GM12873 (cell line): ENCODE results near the gene MRNIP.

Source experiments
- TF ChIP-seq, protein P1 (sequence below): IDR thresholded peaks from 2 replicates; pipeline ENCODE4 v1.5.1; 2012; ENCODE audit warnings: low read depth, mild to moderate bottlenecking, moderate library complexity, low read length, control low read depth; ENCODE audit not compliant: insufficient read depth; ENCODE audit errors: missing control alignments

Gene MRNIP

GRCh38 chr5:179833709-179834070, 24.9 kb downstream of the MRNIP start:
- TF ChIP-seq, protein P1, sequence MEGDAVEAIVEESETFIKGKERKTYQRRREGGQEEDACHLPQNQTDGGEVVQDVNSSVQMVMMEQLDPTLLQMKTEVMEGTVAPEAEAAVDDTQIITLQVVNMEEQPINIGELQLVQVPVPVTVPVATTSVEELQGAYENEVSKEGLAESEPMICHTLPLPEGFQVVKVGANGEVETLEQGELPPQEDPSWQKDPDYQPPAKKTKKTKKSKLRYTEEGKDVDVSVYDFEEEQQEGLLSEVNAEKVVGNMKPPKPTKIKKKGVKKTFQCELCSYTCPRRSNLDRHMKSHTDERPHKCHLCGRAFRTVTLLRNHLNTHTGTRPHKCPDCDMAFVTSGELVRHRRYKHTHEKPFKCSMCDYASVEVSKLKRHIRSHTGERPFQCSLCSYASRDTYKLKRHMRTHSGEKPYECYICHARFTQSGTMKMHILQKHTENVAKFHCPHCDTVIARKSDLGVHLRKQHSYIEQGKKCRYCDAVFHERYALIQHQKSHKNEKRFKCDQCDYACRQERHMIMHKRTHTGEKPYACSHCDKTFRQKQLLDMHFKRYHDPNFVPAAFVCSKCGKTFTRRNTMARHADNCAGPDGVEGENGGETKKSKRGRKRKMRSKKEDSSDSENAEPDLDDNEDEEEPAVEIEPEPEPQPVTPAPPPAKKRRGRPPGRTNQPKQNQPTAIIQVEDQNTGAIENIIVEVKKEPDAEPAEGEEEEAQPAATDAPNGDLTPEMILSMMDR, result no peak

DNA sequence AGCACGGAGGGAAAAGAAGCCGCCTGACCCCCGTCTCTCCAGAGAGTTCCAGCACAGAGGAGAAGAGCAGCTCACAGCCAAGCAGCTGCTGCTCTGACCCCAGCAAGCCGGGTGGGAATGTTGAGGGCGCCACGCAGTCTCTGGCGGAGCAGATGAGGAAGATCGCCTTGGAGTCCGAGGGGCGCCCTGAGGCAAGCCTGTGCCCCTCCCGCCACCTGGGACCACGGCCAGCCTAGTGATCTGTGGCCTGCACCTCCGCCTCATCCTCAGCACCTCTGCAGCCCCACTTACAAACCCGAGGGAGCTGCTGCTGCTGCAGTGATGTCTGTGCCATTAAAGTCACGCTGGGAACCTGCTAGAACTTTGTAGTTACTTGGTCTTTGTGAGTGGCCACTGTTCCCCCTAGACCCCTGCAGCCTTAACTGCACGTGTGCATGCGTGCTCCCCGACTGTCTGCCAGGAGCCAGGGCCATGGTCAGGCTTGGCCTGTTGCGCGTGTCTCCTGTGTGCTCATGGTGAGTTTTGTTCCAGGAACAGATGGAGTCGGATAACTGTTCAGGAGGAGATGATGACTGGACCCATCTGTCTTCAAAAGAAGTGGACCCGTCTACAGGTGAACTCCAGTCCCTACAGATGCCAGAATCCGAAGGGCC, 25.4 kb downstream of the MRNIP start:
- TF ChIP-seq, protein P1, result no peak

DNA sequence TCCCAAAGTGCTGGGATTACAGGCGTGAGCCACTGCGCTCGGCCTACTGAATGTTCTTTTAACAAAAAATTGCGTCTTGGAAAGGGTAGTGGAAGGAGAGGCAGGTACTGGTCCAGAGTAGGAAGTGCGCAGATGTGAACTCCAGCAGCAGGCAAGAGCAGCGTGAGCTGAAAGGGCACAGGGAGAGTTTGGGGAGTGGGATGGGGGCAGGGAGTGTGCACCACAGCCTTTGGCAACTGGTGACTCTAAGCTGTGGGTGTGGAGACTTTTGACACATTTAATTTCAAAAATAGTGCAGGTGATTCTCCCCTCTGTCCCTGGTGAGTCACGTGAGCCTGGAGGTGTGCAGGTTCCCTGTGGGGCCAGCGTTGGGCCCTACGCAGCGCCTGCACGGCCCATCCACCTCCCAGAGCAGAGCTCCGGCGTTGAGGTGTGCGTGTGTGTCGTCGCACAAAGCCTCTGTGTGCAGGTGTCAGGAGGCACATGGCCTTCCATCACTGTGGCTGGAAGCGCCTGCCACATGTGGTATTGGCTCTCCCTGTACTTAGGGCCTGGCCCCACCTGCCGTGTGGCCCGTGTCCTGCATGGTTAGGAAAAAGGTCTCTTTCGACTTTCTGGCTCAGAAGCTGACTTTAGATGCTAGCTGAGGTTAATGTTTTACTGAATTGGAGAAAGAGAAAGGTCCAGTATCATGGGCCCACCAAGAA, 26.4 kb downstream of the MRNIP start:
- TF ChIP-seq, protein P1, result no peak

DNA sequence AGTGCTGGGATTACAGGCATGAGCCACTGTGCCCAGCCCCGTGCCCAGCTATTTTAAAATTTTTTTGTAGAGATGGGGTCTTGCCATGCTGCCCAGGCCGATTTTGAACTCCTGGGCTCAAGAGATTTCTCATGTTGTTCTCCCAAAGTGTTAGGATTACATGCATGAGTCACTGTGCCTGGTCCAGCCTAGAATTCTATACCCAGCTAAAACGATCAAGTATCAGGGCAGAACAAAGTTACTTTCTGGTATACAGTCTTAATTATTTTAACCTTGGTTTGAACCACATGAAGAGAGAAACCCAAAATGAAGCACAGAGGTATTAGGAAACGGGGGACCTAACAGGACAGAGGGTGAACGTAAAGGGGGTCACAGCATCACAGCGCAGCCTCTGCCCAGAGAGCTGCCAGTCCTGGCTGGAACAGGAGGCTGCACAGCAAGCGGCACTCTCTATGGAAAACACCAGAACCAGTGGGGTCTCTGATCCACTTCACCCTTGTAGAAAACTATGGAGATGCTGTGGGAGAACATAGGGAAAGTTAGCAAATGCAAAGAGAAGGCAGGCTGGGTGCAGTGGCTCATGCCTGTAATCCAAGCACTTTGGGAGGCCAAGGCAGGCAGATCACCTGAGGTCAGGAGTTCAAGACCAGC, 27.7 kb downstream of the MRNIP start:
- TF ChIP-seq, protein P1, result no peak

DNA sequence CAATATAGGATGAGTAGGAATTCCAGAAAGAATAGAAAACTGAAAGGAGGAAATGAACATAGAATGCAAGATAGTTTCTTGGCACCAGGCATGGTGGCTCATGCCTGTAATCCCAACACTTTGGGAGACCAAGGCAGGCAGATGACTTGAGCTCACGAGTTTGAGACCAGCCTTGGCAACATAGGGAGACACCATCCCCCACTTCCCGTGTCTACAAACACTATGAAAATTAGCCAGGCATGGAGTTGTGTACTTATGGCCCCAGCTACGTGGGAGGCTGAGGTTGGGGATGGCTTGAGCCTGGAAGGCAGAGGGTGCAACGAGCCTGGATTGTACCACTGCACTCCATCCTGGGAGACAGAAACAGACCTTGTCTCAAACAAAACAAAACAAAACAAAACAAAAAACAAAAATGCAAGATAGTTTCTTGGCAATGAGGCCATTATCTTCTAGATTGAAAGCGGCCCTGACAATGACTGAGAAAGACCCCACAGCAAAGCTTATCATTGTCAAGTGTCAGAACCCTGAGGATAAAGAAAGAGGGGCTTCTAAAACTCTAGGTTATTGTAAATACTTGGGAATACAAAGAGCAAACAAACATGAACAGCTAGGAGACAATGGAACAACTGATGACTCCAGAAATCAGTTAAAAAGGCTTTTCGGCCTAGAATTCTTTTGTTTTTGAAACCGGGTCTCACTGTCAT, 28.7 kb downstream of the MRNIP start:
- TF ChIP-seq, protein P1, result no peak

DNA sequence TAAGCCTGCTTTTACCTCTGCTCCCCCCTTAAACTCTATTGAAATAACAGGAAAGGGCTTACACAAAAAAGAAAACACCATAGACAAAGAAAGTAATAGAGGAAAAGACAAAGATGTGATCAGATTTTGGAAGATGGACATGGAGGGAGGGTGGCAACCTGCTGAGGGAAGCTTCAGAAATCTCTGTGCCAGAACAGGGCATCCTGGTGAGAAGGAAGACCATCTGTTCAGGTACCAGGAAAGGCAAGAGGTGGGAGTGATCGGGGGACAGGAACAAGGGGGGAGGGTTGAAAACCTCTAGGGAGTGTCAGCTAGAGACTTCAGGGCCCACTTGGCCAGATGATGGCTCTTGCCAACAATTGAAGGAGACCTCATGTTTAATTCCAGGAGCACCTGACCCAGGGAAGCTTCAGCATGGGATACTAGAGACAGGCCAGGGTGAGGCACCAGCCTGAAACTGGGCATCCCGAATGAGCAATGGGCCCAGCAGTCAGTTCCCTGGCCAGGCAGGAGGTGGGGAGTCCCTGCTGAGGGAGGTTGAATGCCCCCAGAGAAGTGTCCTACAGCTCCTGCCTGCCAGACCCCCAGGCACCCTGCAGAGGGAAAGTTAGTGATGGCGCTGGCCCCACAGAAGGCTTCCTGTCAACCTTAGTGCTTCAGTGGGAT, 29.7 kb downstream of the MRNIP start:
- TF ChIP-seq, protein P1, result no peak

GRCh38 chr5:179827680-179828079, 30.9 kb downstream of the MRNIP start:
- TF ChIP-seq, protein P1, result no peak
